CD4-positive, alpha-beta T cell (primary cell): ENCODE data around the gene SYNE3. TPM values are rescaled to one million over a fixed set of nuclear protein-coding genes. Genes with fewer than 3 reads are reported as not detected.

Experiments
- ATAC-seq: fragments of 200-7000 bp; cut with Tn5 transposase; one replicate; pipeline ENCODE4 v1.10.0; 2022; ENCODE audit warnings: mild to moderate bottlenecking; ENCODE audit not compliant: poor library complexity
- CTCF ChIA-PET: fragments of 350-600 bp; sonication (Branson Sonifier 250); formaldehyde crosslinking; loops from one replicate; lab custom pipeline; 2021; ENCODE audit warnings: antibody characterized with exemption, inconsistent platforms; lab: Charles Lee
- POLR2A ChIA-PET: fragments of 350-600 bp; sonication (Branson Sonifier 250); formaldehyde crosslinking; loops from one replicate; lab custom pipeline; 2021; ENCODE audit warnings: antibody characterized with exemption, inconsistent platforms; lab: Charles Lee
- DNase-seq, 14 experiments: peaks; one replicate each; pipeline ENCODE4 v3.0.0-alpha.2; 2013 to 2020; ENCODE audit warnings: mixed read lengths in 2 of 14
- H3K27ac ChIP-seq, 2 donors: one replicate each; pipeline versions ENCODE4 v1.5.1 to v1.7.0; 2013; ENCODE audit warnings: low read length in 2 of 2, low read depth in 1 of 2, mild to moderate bottlenecking in 1 of 2
- H3K27me3 ChIP-seq, 2 experiments: 1 replicate in 1 of 2; 2 replicates in 1 of 2; pipeline versions ENCODE4 v1.6.1 to v1.7.0; 2013; ENCODE audit warnings: low read length in 2 of 2, control low read depth in 1 of 2, mild to moderate bottlenecking in 1 of 2, moderate library complexity in 1 of 2; ENCODE audit not compliant: insufficient read depth in 2 of 2, control insufficient read depth in 1 of 2
- H3K36me3 ChIP-seq: one replicate; pipeline ENCODE4 v1.6.1; 2013; ENCODE audit warnings: low read length, control low read depth; ENCODE audit not compliant: insufficient read depth
- H3K4me1 ChIP-seq: one replicate; pipeline ENCODE4 v1.6.1; 2013; ENCODE audit warnings: low read length, control low read depth; ENCODE audit not compliant: insufficient read depth
- H3K4me3 ChIP-seq: one replicate; pipeline ENCODE4 v1.5.1; 2013; ENCODE audit warnings: mild to moderate bottlenecking, low read length, moderate library complexity
- H3K9me3 ChIP-seq, 2 experiments: 1 replicate in 1 of 2; 2 replicates in 1 of 2; pipeline versions ENCODE4 v1.6.1 to v1.7.0; 2013; ENCODE audit warnings: low read length in 2 of 2, mild to moderate bottlenecking in 2 of 2, control low read depth in 1 of 2, moderate library complexity in 1 of 2; ENCODE audit not compliant: control insufficient read depth in 1 of 2, insufficient read depth in 1 of 2
- H3K27ac Mint-ChIP-seq: one replicate; pipeline ENCODE4 v1.8.0; 2020; ENCODE audit warnings: mixed read lengths
- H3K27me3 Mint-ChIP-seq: one replicate; pipeline ENCODE4 v1.8.0; 2021; ENCODE audit warnings: mixed read lengths
- H3K36me3 Mint-ChIP-seq: one replicate; pipeline ENCODE4 v1.8.0; 2021; ENCODE audit warnings: low read depth, mixed read lengths
- H3K4me1 Mint-ChIP-seq: one replicate; pipeline ENCODE4 v1.8.0; 2021; ENCODE audit warnings: low read depth, mixed read lengths
- H3K4me3 Mint-ChIP-seq: one replicate; pipeline ENCODE4 v1.8.0; 2020; ENCODE audit warnings: mild to moderate bottlenecking, mixed read lengths
- H3K9me3 Mint-ChIP-seq: one replicate; pipeline ENCODE4 v1.8.0; 2020; ENCODE audit warnings: mixed read lengths
- CTCF ChIP-seq: fragments of 200-600 bp; IDR thresholded peaks from one replicate; pipeline ENCODE4 v1.8.0; 2022; ENCODE audit warnings: antibody characterized with exemption, mild to moderate bottlenecking
- intact Hi-C, 2 experiments: fragments of 100-400 bp; cut with DNase I in 1 of 2; cut with micrococcal nuclease in 1 of 2; formaldehyde crosslinking; loops; one replicate each; pipeline versions ENCODE4 v1.15.1 to v1.9.0; 2023 to 2025; cut with DNase I, micrococcal nuclease
- total RNA-seq, 174 experiments: library from RNA in 2 of 174; stranded (reverse) in 2 of 174; gene quantifications; one replicate each; pipeline ENCODE4 v1.2.3 and lab custom pipeline; 2021 to 2026

SYNE3 gene
- total RNA-seq, 2 experiments from 2014 or later = 29.4 to 31.4 TPM

- Mint-ChIP-seq H3K4me3 (no peak overlapping the region), H3K27me3 (no peaks in the 10 kb centered on the region), H3K4me1 (peaks cover 60% of the 10 kb centered on the region), H3K36me3 (peaks cover 49% of the 10 kb centered on the region), H3K9me3 (no peaks in the 10 kb centered on the region), H3K27ac (peak overlapping the region; percentile 72)
- Histone ChIP-seq H3K4me1 (peaks cover 71% of the 10 kb centered on the region), H3K4me3 (no peak overlapping the region), H3K9me3 (no peaks in the 10 kb centered on the region), H3K27me3 (no peaks in the 10 kb centered on the region), H3K27ac (peak overlapping the region in 1 of 2 donors; percentile 9), H3K36me3 (peaks cover 32% of the 10 kb centered on the region)
- ATAC-seq (no peak), DNase-seq (no peak)
- ChIA-PET POLR2A (interaction anchor here (1.0 kb wide), 1 partner anchor 13 kb away, joined by 3 read pairs; no protein-coding TSS in a partner anchor), CTCF (interaction anchor here (1.1 to 3.3 kb wide), 2 partner anchors 18 to 67 kb away, joined by 3 to 11 read pairs; no protein-coding TSS in a partner anchor)
- no peak for TF ChIP-seq CTCF
- intact Hi-C loops = no loop called here
These were observed 7.0 kb downstream of the SYNE3 start for GRCh38 chr14:95509495-95509894.

DNA sequence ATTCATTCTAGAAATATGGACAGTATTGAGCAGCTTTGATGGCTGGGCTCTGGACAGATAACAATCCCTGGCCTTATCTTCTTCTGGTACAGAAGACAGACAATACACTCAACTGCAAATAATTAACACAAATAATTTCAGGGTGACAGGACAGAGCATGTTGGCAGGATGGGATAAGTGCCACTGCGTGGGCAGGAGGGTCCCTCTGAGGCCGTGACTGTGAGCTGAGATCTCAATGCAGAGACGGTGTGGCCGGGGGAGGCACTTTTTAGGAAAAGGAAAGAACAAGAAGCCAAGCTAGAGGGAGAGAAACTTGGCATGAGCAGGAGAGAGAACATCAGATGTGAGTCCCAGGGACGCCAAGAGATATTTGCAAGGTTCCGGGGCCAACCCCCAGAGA, 8.1 kb downstream of the SYNE3 start:
- H3K27ac ChIP-seq = peak overlapping the region in 1 of 2 donors; percentile 5
- Mint-ChIP-seq H3K4me1 (peaks cover 57% of the 10 kb centered on the region), H3K36me3 (peaks cover 60% of the 10 kb centered on the region), H3K27me3 (no peaks in the 10 kb centered on the region), H3K27ac (peak overlapping the region; percentile 43), H3K4me3 (no peak overlapping the region), H3K9me3 (no peaks in the 10 kb centered on the region)
- H3K4me3 ChIP-seq = no peak overlapping the region
- intact Hi-C loops = no loop called here
- DNase-seq (no peak), ATAC-seq (no peak)
- H3K4me1 ChIP-seq = peaks cover 71% of the 10 kb centered on the region
- ChIA-PET POLR2A (interaction anchor here (0.9 to 1.0 kb wide), 2 partner anchors 8 to 29 kb away, joined by 3 to 4 read pairs; partner anchors contain the start of gene SYNE3), CTCF (interaction anchor here (1.1 to 3.3 kb wide), 2 partner anchors 19 to 66 kb away, joined by 3 to 11 read pairs; no protein-coding TSS in a partner anchor)
- no peaks in the 10 kb centered on the region for H3K9me3 ChIP-seq
- no peak for TF ChIP-seq CTCF
- H3K27me3 ChIP-seq = no peaks in the 10 kb centered on the region
- H3K36me3 ChIP-seq = peaks cover 32% of the 10 kb centered on the region

GRCh38 chr14:95507701-95508103, 8.7 kb downstream of the SYNE3 start:
- Histone ChIP-seq H3K4me3 (no peak overlapping the region), H3K27ac (peak overlapping the region in 1 of 2 donors; percentile 7), H3K9me3 (no peaks in the 10 kb centered on the region), H3K36me3 (peaks cover 32% of the 10 kb centered on the region), H3K4me1 (peaks cover 72% of the 10 kb centered on the region), H3K27me3 (no peaks in the 10 kb centered on the region)
- ATAC-seq = no peak
- no peaks in the 10 kb centered on the region for H3K9me3 Mint-ChIP-seq
- peak overlapping the region; percentile 43 for H3K27ac Mint-ChIP-seq
- peaks cover 57% of the 10 kb centered on the region for H3K4me1 Mint-ChIP-seq
- ChIA-PET CTCF (interaction anchor here (3.3 kb wide), 1 partner anchor 20 kb away, joined by 11 read pairs; no protein-coding TSS in a partner anchor), POLR2A (interaction anchor here (1.0 kb wide), 3 partner anchors 8 to 12 kb away, joined by 3 read pairs; partner anchors contain the start of gene SYNE3)
- no peak overlapping the region for H3K4me3 Mint-ChIP-seq
- peak in 3 of 14 experiments; percentile 39 to 44 (median 41) for DNase-seq
- peaks cover 67% of the 10 kb centered on the region for H3K36me3 Mint-ChIP-seq
- intact Hi-C loops = no loop called here
- no peaks in the 10 kb centered on the region for H3K27me3 Mint-ChIP-seq
- TF ChIP-seq CTCF = no peak
